Lower leg skin (tissue), 4 donors: ENCODE data around the gene OXCT1. TPM values are rescaled to one million over a fixed set of nuclear protein-coding genes. Genes with fewer than 3 reads are reported as not detected.
"Not testable (repeated sequence)": the region's sequence is repeated elsewhere in the genome, so short reads cannot be mapped to it uniquely, and the experiment has no call there.

Experiments
- DNase-seq, 2 donors: peaks; one replicate each; pipeline ENCODE4 v3.0.0-alpha.2; 2019; ENCODE audit warnings: low spot score in 2 of 2
- H3K4me3 ChIP-seq: fragments of 200-600 bp; sonication (generic); 2 replicates; pipeline ENCODE4 v1.5.1; 2017; ENCODE audit warnings: mild to moderate bottlenecking, low read depth; ENCODE audit not compliant: poor library complexity, severe bottlenecking
- POLR2A ChIP-seq, 2 donors: fragments of 450-650 bp; IDR thresholded peaks; one replicate each; pipeline ENCODE4 v1.6.1; 2016 to 2017; ENCODE audit warnings: antibody characterized with exemption in 2 of 2, mild to moderate bottlenecking in 1 of 2, moderate library complexity in 1 of 2
- WGBS, 2 donors: methylation state at CpG; one replicate each; pipeline ENCODE4 v1.1.5; 2018; 5-methylcytosine and 5-hydroxymethylcytosine counted together
- intact Hi-C: fragments of 100-400 bp; cut with DNase I; formaldehyde crosslinking; loops from one replicate; pipeline ENCODE4 v1.15.0; 2023; ENCODE audit warnings: low total_unique reads
- total RNA-seq, 4 donors: library from RNA; depleted of rRNA; stranded (reverse); fragments of >200 nt; gene quantifications; one replicate each; pipeline ENCODE4 v1.1.0, GENCODE V29; 2016
- TF ChIP-seq, protein P1 (sequence below), 3 donors: fragments of 450-650 bp; IDR thresholded peaks; one replicate each; pipeline ENCODE4 v1.5.1; 2016; ENCODE audit warnings: antibody characterized with exemption in 3 of 3, mild to moderate bottlenecking in 3 of 3, moderate library complexity in 2 of 3

The OXCT1 gene
- total RNA-seq, 4 donors from 2014 or later: 19.0 to 28.8 (median 20.9) TPM

- no peak for DNase-seq
- no peak overlapping the region for H3K4me3 ChIP-seq
- intact Hi-C loops: no loop called here
- TF ChIP-seq POLR2A (IDR thresholded peaks at IDR 0.05): no peak
- TF ChIP-seq, protein P1, sequence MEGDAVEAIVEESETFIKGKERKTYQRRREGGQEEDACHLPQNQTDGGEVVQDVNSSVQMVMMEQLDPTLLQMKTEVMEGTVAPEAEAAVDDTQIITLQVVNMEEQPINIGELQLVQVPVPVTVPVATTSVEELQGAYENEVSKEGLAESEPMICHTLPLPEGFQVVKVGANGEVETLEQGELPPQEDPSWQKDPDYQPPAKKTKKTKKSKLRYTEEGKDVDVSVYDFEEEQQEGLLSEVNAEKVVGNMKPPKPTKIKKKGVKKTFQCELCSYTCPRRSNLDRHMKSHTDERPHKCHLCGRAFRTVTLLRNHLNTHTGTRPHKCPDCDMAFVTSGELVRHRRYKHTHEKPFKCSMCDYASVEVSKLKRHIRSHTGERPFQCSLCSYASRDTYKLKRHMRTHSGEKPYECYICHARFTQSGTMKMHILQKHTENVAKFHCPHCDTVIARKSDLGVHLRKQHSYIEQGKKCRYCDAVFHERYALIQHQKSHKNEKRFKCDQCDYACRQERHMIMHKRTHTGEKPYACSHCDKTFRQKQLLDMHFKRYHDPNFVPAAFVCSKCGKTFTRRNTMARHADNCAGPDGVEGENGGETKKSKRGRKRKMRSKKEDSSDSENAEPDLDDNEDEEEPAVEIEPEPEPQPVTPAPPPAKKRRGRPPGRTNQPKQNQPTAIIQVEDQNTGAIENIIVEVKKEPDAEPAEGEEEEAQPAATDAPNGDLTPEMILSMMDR (IDR thresholded peaks at IDR 0.05): no peak
- 90% methylated on average over 3 of the region's 3 CpGs for WGBS, 2 donors
Observed at GRCh38 chr5:41738710-41739354, 131.4 kb downstream of the OXCT1 start.

- intact Hi-C loops: no loop called here
- H3K4me3 ChIP-seq: no peak overlapping the region
- no peak for DNase-seq
- TF ChIP-seq, protein P1 (IDR thresholded peaks at IDR 0.05): no peak
- TF ChIP-seq POLR2A (IDR thresholded peaks at IDR 0.05): no peak
Observed at GRCh38 chr5:41736641-41737040, 133.6 kb downstream of the OXCT1 start.

DNA sequence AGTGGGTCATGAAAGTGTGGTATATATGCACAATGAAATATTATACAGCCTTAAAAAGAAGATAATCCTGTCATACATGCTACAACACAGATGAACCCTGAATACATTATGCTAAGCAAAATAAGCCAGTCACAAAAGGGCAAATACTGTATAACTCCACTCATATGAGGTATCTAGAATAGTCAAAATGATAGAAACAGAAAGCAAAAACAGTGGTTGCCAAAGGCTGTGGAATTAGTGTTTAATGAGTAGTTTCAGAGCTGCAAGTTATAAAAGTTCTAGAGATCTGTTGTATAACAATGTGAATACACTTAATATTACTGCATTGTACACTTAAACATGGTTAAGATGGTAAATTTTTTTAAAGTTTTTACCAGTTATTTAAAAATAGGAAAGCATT, 135.0 kb downstream of the OXCT1 start:
- TF ChIP-seq, protein P1 (IDR thresholded peaks at IDR 0.05): no peak
- TF ChIP-seq POLR2A (IDR thresholded peaks at IDR 0.05): no peak
- no peak overlapping the region for H3K4me3 ChIP-seq
- intact Hi-C loops: no loop called here
- DNase-seq: no peak

DNA sequence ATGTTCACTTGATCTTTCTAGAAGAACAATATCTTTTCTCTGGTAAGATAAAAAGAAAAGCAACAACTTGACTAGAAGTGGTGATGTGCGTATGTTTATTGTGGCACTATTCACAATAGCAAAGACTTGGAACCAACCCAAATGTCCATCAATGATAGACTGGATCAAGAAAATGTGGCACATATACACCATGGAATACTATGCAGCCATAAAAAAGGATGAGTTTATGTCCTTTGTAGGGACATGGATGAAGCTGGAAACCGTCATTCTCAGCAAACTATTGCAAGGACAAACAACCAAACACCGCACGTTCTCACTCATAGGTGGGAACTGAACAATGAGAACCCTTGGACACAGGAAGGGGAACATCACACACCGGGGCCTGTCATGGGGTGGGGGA, 140.8 kb downstream of the OXCT1 start:
- WGBS, 2 donors: 96 to 98% methylated on average over 5 of the region's 5 CpGs
- intact Hi-C loops: not testable (repeated sequence)

GRCh38 chr5:41728281-41728680, 141.9 kb downstream of the OXCT1 start:
- 65 to 75% methylated on average over 4 of the region's 4 CpGs for WGBS, 2 donors
- H3K4me3 ChIP-seq: no peak overlapping the region
- DNase-seq: no peak
- no peak for TF ChIP-seq POLR2A (IDR thresholded peaks at IDR 0.05)
- TF ChIP-seq, protein P1 (IDR thresholded peaks at IDR 0.05): no peak
- intact Hi-C loops: no loop called here

More for the DNA sequence above, 140.8 kb downstream of the OXCT1 start:
- DNase-seq, H3K4me3 ChIP-seq: not testable (repeated sequence)

DNA sequence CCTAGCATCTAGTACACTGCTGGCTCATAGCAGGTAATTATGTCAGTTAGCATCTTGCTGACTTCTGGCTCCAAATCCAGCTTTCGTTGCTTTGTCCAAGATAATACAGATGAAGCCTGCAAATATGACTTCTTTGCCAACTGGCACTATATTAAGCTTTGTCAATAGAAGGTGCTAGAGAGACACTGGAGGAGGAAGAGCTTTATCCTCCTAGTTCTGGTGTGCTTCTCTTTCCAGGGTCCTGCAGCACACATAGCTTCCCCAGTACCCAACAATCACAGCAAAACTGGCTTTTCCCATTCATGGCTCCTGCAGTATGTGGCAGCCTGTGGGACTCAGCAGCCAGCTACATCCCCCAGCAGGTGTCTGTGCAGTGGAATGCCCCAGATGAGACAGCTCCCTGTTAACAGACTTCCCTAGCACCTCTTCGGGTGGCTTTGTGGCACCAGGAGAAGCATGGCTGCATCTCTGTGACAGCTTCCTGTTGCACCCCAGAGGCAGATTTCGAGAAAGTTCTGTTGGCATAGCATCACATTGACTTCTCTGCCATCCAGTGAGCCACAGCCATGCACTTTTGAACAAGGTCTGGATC, 147.8 kb downstream of the OXCT1 start:
- H3K4me3 ChIP-seq: no peak overlapping the region
- no peak for TF ChIP-seq POLR2A (IDR thresholded peaks at IDR 0.05)
- TF ChIP-seq, protein P1 (IDR thresholded peaks at IDR 0.05): no peak
- no peak for DNase-seq
- WGBS, 2 donors: 67 to 71% methylated on average over 3 of the region's 3 CpGs
- intact Hi-C loops: no loop called here
